Nephron progenitor cell (in vitro differentiated cells): ENCODE results near the gene RBM19.
"Not testable (repeated sequence)": the region's sequence is repeated elsewhere in the genome, so short reads cannot be mapped to it uniquely, and the experiment has no call there.

ENCODE experiments used
- DNase-seq: peaks from one replicate; pipeline ENCODE4 v3.0.0; 2021
- H3K27ac Mint-ChIP-seq: 2 replicates; pipeline ENCODE4 v1.8.0; 2021; ENCODE audit warnings: mild to moderate bottlenecking, moderate library complexity, mixed read lengths
- H3K27me3 Mint-ChIP-seq: 2 replicates; pipeline ENCODE4 v1.8.0; 2021; ENCODE audit warnings: mild to moderate bottlenecking, low read depth, mixed read lengths; ENCODE audit not compliant: poor library complexity
- H3K36me3 Mint-ChIP-seq: 2 replicates; pipeline ENCODE4 v1.8.0; 2021; ENCODE audit warnings: low read depth, mixed read lengths
- H3K4me1 Mint-ChIP-seq: 2 replicates; pipeline ENCODE4 v1.8.0; 2021; ENCODE audit warnings: mixed read lengths
- H3K4me3 Mint-ChIP-seq: 2 replicates; pipeline ENCODE4 v1.8.0; 2021; ENCODE audit warnings: mild to moderate bottlenecking, moderate library complexity, mixed read lengths
- H3K9me3 Mint-ChIP-seq: 2 replicates; pipeline ENCODE4 v1.8.0; 2021; ENCODE audit warnings: mild to moderate bottlenecking, moderate library complexity, mixed read lengths
- CTCF ChIP-seq: fragments of 200-600 bp; sonication (generic); IDR thresholded peaks from 2 replicates; pipeline ENCODE4 v1.5.0; 2021; ENCODE audit warnings: antibody characterized with exemption

RBM19 gene

DNA sequence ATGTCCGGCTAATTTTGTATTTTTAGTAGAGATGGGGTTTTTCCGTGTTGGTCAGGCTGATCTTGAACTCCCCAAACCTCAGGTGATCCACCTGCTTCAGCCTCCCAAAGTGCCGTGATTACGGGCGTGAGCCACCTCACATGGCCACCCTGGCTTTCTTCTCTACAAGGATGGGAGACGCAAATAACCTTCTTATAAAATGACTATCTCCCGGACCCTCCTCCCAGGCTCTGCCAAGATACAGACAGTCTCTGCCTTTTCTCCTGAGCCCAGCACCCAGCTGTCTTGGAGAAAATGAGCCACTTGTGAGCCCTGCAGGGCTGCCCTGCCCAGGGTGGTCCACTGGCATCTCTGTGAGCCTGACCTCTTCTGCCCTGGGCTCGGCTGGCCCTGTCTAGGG, 34.7 kb upstream of the RBM19 start:
- Mint-ChIP-seq H3K36me3 (no peaks in the 10 kb centered on the region), H3K9me3 (peaks cover 3% of the 10 kb centered on the region), H3K4me1 (peaks cover 6% of the 10 kb centered on the region), H3K27ac (no peak overlapping the region), H3K4me3 (no peak overlapping the region), H3K27me3 (peaks cover 30% of the 10 kb centered on the region)
- no peak for TF ChIP-seq CTCF
- DNase-seq = no peak

GRCh38 chr12:114000261-114000660, 34.1 kb upstream of the RBM19 start:
- H3K4me3 Mint-ChIP-seq, H3K9me3 Mint-ChIP-seq, H3K36me3 Mint-ChIP-seq, H3K27ac Mint-ChIP-seq, DNase-seq: not testable (repeated sequence)
- H3K4me1 Mint-ChIP-seq = peaks cover 12% of the 10 kb centered on the region
- H3K27me3 Mint-ChIP-seq = peaks cover 33% of the 10 kb centered on the region

- H3K4me3 Mint-ChIP-seq = no peak overlapping the region
- no peak overlapping the region for H3K27ac Mint-ChIP-seq
- no peaks in the 10 kb centered on the region for H3K36me3 Mint-ChIP-seq
- H3K9me3 Mint-ChIP-seq = peaks cover 3% of the 10 kb centered on the region
- H3K4me1 Mint-ChIP-seq = peaks cover 12% of the 10 kb centered on the region
- H3K27me3 Mint-ChIP-seq = peaks cover 25% of the 10 kb centered on the region
- DNase-seq = no peak
- TF ChIP-seq CTCF = no peak
These were observed 31.2 kb upstream of the RBM19 start for GRCh38 chr12:113997365-113997764.

GRCh38 chr12:113996026-113996425, 29.9 kb upstream of the RBM19 start:
- Mint-ChIP-seq H3K27ac (no peak overlapping the region), H3K4me1 (peaks cover 12% of the 10 kb centered on the region), H3K27me3 (peaks cover 16% of the 10 kb centered on the region), H3K36me3 (no peaks in the 10 kb centered on the region), H3K4me3 (no peak overlapping the region), H3K9me3 (peaks cover 3% of the 10 kb centered on the region)
- no peak for DNase-seq
- no peak for TF ChIP-seq CTCF

GRCh38 chr12:113994051-113994450, 27.9 kb upstream of the RBM19 start:
- Mint-ChIP-seq H3K4me1 (peaks cover 17% of the 10 kb centered on the region), H3K9me3 (no peaks in the 10 kb centered on the region), H3K4me3 (no peak overlapping the region), H3K27ac (no peak overlapping the region), H3K27me3 (peaks cover 12% of the 10 kb centered on the region), H3K36me3 (no peaks in the 10 kb centered on the region)
- DNase-seq = no peak
- TF ChIP-seq CTCF = no peak

GRCh38 chr12:113992751-113993150, 26.6 kb upstream of the RBM19 start:
- not testable (repeated sequence) for H3K9me3 Mint-ChIP-seq, DNase-seq, H3K27me3 Mint-ChIP-seq, H3K36me3 Mint-ChIP-seq, H3K27ac Mint-ChIP-seq, H3K4me3 Mint-ChIP-seq
- H3K4me1 Mint-ChIP-seq = peaks cover 22% of the 10 kb centered on the region

DNA sequence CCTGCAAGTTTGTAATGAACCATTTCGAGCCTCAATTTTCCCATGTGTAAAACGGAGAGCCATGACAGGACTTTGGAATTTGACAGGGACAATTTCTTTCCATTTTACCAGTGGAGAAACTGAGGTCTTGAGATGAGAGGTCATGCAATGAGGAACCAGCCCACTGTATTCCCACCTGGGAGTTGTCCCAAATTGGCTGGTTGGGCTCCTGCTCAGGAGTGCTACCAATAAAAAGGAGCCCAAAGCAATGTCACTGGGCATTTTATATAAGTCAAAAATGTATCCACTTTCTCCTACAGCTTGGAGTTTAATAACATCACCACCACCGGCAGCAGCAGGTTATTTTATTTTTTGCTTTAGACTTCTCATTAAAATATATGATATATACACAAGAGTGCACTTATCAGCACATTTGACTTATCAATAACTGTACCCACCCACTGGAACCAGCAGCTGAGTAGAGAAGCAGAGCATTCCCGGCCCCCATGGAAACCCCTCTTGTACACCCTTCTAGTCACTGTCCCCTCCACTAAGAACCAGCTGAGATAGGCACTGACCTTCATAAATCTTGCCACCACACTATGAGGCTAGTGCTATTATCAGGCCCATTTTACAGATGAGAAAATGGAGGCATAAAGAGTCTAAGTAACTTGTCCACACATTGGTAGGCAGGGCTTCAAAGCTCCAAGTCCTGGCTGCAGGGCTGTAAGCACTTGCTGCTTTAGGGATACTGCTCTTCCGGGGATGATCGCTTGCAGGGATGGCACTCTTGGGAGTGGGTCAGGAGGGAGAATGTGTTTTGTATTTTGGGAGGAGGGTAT, 25.3 kb upstream of the RBM19 start:
- no peak for DNase-seq
- H3K27ac Mint-ChIP-seq = no peak overlapping the region
- H3K9me3 Mint-ChIP-seq = no peaks in the 10 kb centered on the region
- peaks cover 21% of the 10 kb centered on the region for H3K4me1 Mint-ChIP-seq
- peaks cover 6% of the 10 kb centered on the region for H3K27me3 Mint-ChIP-seq
- H3K36me3 Mint-ChIP-seq = no peaks in the 10 kb centered on the region
- TF ChIP-seq CTCF = no peak
- no peak overlapping the region for H3K4me3 Mint-ChIP-seq
